Measurements from ENCODE around the gene MTURN. TPM values are rescaled to one million over a fixed set of nuclear protein-coding genes. Genes with fewer than 3 reads are reported as not detected.
A peak's percentile ranks its signal among the peaks of the same experiment; 100 is the strongest.

The MTURN gene
- total and polyA plus RNA-seq, 8 donors, result 7.8 to 84.8 (median 33.7) TPM

- Histone ChIP-seq H3K9me3 (no peaks in the 10 kb centered on the region), H3K4me1 (peaks cover 33 to 66% (median 49%) of the 10 kb centered on the region in 4 donors), H3K27ac (peak overlapping the region in 4 of 5 donors; percentile 2 to 54 (median 21)), H3K4me3 (no peak overlapping the region), H3K36me3 (peaks cover 0 to 5% (median 0%) of the 10 kb centered on the region in 4 donors), H3K27me3 (no peaks in the 10 kb centered on the region)
- intact Hi-C loops (cut with DNase I; ENCODE audit: low total_unique reads), result loop anchor here (10.0 kb wide), 1 partner anchor 246 kb away; no protein-coding TSS in a partner anchor
- TF ChIP-seq POLR2AphosphoS5 (IDR thresholded peaks at IDR 0.05) (peak in 1 of 3 donors; percentile 61), EP300 (IDR thresholded peaks at IDR 0.05) (no peak), POLR2A (IDR thresholded peaks at IDR 0.05) (no peak), CTCF (IDR thresholded peaks at IDR 0.05) (no peak)
- DNase-seq, result no peak
- 77 to 89% (median 81%) methylated on average over 16 of the region's 16 CpGs for WGBS, 5 donors
Observed at GRCh38 chr7:30168835-30169573, 34.2 kb downstream of the MTURN start.

- peak overlapping the region in 3 of 5 donors; percentile 16 to 54 (median 26) for H3K27ac ChIP-seq
- WGBS, 5 donors, result 72 to 94% (median 79%) methylated on average over 2 of the region's 2 CpGs
- intact Hi-C loops (cut with DNase I; ENCODE audit: low total_unique reads), result loop anchor here (10.0 kb wide), 1 partner anchor 245 kb away; no protein-coding TSS in a partner anchor
- DNase-seq, result no peak
- no peaks in the 10 kb centered on the region for H3K9me3 ChIP-seq
- H3K27me3 ChIP-seq, result no peaks in the 10 kb centered on the region
- no peak overlapping the region for H3K4me3 ChIP-seq
- H3K4me1 ChIP-seq, result peaks cover 35 to 66% (median 49%) of the 10 kb centered on the region in 4 donors
- TF ChIP-seq POLR2AphosphoS5 (IDR thresholded peaks at IDR 0.05), result no peak
- TF ChIP-seq CTCF (IDR thresholded peaks at IDR 0.05), result no peak
- TF ChIP-seq POLR2A (IDR thresholded peaks at IDR 0.05), result no peak
- TF ChIP-seq EP300 (IDR thresholded peaks at IDR 0.05), result no peak
- H3K36me3 ChIP-seq, result peaks cover 0 to 5% (median 0%) of the 10 kb centered on the region in 4 donors
Observed at GRCh38 chr7:30169579-30169978, 34.8 kb downstream of the MTURN start.

- H3K4me3 ChIP-seq, result no peak overlapping the region
- no peaks in the 10 kb centered on the region for H3K27me3 ChIP-seq
- TF ChIP-seq EP300 (IDR thresholded peaks at IDR 0.05) (no peak), CTCF (IDR thresholded peaks at IDR 0.05) (no peak), POLR2A (IDR thresholded peaks at IDR 0.05) (no peak), POLR2AphosphoS5 (IDR thresholded peaks at IDR 0.05) (no peak)
- intact Hi-C loops (cut with DNase I; ENCODE audit: low total_unique reads), result loop anchor here (10.0 kb wide), 1 partner anchor 104 kb away; no protein-coding TSS in a partner anchor
- 77 to 90% (median 78%) methylated on average over 6 of the region's 6 CpGs for WGBS, 5 donors
- H3K27ac ChIP-seq, result peak overlapping the region in 2 of 5 donors; percentile 26 to 83
- DNase-seq, result no peak
- H3K9me3 ChIP-seq, result no peaks in the 10 kb centered on the region
- H3K36me3 ChIP-seq, result peaks cover 0 to 5% (median 0%) of the 10 kb centered on the region in 4 donors
- H3K4me1 ChIP-seq, result peaks cover 24 to 66% (median 46%) of the 10 kb centered on the region in 4 donors
Observed at GRCh38 chr7:30170476-30171205, 35.9 kb downstream of the MTURN start.

- Histone ChIP-seq H3K4me1 (peaks cover 15 to 68% (median 44%) of the 10 kb centered on the region in 4 donors), H3K27me3 (no peaks in the 10 kb centered on the region), H3K9me3 (no peaks in the 10 kb centered on the region), H3K36me3 (peaks cover 0 to 5% (median 0%) of the 10 kb centered on the region in 4 donors), H3K27ac (peak overlapping the region in 4 of 5 donors; percentile 67 to 83 (median 72)), H3K4me3 (no peak overlapping the region)
- DNase-seq, result no peak
- WGBS, 5 donors, result 81 to 92% (median 90%) methylated on average over 8 to 9 of the region's 9 CpGs
- intact Hi-C loops (cut with DNase I; ENCODE audit: low total_unique reads), result loop anchor here (10.0 kb wide), 1 partner anchor 103 kb away; no protein-coding TSS in a partner anchor
- TF ChIP-seq CTCF (IDR thresholded peaks at IDR 0.05), result no peak
- TF ChIP-seq POLR2AphosphoS5 (IDR thresholded peaks at IDR 0.05), result no peak
- no peak for TF ChIP-seq EP300 (IDR thresholded peaks at IDR 0.05)
- TF ChIP-seq POLR2A (IDR thresholded peaks at IDR 0.05), result no peak
Observed at GRCh38 chr7:30171766-30172447, 37.1 kb downstream of the MTURN start.
